Measurements from ENCODE around the gene C17orf114.

Gene C17orf114

DNA sequence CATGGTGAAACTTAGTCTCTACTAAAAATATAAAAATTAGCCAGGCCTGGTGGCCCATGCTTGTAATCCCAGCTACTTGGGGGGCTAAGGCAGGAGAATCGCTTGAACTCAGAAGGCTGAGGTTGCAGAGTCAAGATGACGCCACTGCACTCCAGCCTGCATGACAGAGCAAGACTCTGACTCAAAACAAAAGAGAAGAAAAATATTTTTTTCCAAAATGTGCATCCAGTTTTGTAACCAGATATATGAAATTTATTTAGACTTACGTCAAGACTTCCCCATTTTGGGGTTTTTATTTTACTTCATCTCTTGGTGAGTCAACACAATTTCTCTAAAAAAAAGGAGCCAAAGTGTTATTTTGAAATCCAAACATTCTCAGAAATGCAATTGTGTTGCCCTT is 35.9 kb downstream of the C17orf114 start:
- intact Hi-C loops (cut with DNase I; ENCODE audit: low total_unique reads): no loop called here

DNA sequence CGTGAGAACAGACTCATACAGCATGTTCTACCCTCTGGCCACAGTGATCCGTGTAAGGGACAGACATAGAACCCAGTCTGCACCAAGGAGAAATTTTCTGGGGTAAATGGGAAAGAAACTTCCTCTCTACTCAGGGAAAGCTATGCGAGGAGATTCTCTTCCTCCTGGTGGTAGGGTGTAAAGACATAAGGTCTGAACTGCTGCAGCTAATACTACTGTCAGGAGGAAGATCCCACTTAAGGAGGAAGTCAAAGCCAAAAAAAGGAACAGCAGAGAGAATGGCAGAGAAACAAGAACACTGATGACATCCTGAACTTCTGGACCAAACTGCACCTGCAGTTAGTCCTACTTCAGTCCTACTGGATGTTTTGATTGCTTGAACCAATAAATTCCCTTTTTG is 37.5 kb downstream of the C17orf114 start:
- WGBS, 2 donors: 70% methylated on average over 3 of the region's 3 CpGs

More for the DNA sequence above, 35.9 kb downstream of the C17orf114 start:
- H3K27me3 ChIP-seq: no peaks in the 10 kb centered on the region
- H3K4me3 ChIP-seq: no peak overlapping the region
- no peaks in the 10 kb centered on the region for H3K4me1 ChIP-seq
- no peaks in the 10 kb centered on the region for H3K9me3 ChIP-seq
- DNase-seq: no peak
- H3K36me3 ChIP-seq (ENCODE audit: low read depth, missing control alignments): no peaks in the 10 kb centered on the region
- WGBS, 2 donors: 84 to 88% methylated on average over 3 of the region's 3 CpGs
- no peak for TF ChIP-seq POLR2A (IDR thresholded peaks at IDR 0.05)
- TF ChIP-seq, protein P1, sequence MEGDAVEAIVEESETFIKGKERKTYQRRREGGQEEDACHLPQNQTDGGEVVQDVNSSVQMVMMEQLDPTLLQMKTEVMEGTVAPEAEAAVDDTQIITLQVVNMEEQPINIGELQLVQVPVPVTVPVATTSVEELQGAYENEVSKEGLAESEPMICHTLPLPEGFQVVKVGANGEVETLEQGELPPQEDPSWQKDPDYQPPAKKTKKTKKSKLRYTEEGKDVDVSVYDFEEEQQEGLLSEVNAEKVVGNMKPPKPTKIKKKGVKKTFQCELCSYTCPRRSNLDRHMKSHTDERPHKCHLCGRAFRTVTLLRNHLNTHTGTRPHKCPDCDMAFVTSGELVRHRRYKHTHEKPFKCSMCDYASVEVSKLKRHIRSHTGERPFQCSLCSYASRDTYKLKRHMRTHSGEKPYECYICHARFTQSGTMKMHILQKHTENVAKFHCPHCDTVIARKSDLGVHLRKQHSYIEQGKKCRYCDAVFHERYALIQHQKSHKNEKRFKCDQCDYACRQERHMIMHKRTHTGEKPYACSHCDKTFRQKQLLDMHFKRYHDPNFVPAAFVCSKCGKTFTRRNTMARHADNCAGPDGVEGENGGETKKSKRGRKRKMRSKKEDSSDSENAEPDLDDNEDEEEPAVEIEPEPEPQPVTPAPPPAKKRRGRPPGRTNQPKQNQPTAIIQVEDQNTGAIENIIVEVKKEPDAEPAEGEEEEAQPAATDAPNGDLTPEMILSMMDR (IDR thresholded peaks at IDR 0.05): no peak
- H3K27ac ChIP-seq: peak overlapping the region in 1 of 2 donors; percentile 36

DNA sequence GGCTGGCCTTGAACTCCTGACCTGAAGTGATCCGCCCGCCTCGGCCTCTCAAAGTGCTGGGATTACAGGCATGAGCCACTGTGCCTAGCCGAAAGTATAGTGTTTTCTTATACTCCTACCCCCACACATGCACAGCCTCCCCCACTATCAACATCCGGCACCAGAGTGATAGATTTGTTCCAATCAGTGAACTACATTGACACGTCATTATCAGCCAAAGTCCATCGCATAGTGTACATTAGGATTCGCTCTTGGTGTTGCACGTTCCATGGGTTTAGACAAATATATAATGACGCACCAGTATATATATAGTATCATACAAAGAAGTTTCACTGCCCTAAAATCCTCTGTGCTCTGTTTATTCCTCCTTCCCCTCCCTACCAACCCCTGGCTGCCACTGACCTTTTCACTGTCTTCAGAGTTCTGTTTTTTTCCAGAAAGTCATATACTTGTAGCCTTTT is 42.3 kb downstream of the C17orf114 start:
- H3K27ac ChIP-seq: no peak overlapping the region
- no peaks in the 10 kb centered on the region for H3K4me1 ChIP-seq
- DNase-seq: no peak
- no peak overlapping the region for H3K4me3 ChIP-seq
- no peaks in the 10 kb centered on the region for H3K9me3 ChIP-seq
- TF ChIP-seq, protein P1 (IDR thresholded peaks at IDR 0.05): no peak
- TF ChIP-seq POLR2A (IDR thresholded peaks at IDR 0.05): no peak
- intact Hi-C loops (cut with DNase I; ENCODE audit: low total_unique reads): no loop called here
- 47 to 74% methylated on average over 10 of the region's 10 CpGs for WGBS, 2 donors
- H3K36me3 ChIP-seq (ENCODE audit: low read depth, missing control alignments): no peaks in the 10 kb centered on the region
- no peaks in the 10 kb centered on the region for H3K27me3 ChIP-seq

More for the DNA sequence above, 37.5 kb downstream of the C17orf114 start:
- intact Hi-C loops (cut with DNase I; ENCODE audit: low total_unique reads): no loop called here
- no peaks in the 10 kb centered on the region for H3K27me3 ChIP-seq
- TF ChIP-seq, protein P1 (IDR thresholded peaks at IDR 0.05): peak in 1 of 3 experiments; percentile 2
- no peak for TF ChIP-seq POLR2A (IDR thresholded peaks at IDR 0.05)
- no peak overlapping the region for H3K4me3 ChIP-seq
- H3K36me3 ChIP-seq (ENCODE audit: low read depth, missing control alignments): no peaks in the 10 kb centered on the region
- H3K9me3 ChIP-seq: no peaks in the 10 kb centered on the region
- no peaks in the 10 kb centered on the region for H3K4me1 ChIP-seq
- H3K27ac ChIP-seq: no peak overlapping the region
- no peak for DNase-seq

DNA sequence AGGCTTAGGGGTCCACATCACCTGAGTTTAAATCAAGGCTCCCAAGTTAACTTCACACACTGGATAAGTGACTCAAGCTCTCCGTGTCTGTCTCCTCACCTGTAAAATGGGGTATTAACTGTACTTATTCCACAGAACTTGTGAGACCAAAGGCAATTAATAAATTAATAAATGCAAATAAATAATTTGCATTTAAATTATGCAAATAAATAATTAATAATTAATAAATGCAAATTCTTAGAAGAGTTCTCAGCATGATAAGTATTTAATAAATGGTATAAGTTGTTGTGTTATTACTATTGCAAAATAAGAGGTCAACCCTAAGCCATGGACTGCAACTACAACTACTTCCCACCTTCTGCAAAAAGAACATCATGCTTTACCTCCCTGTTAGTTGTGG is 48.7 kb downstream of the C17orf114 start:
- no peak for DNase-seq
- Histone ChIP-seq H3K4me1 (no peaks in the 10 kb centered on the region), H3K27ac (no peak overlapping the region), H3K9me3 (no peaks in the 10 kb centered on the region), H3K4me3 (no peak overlapping the region), H3K36me3 (ENCODE audit: low read depth, missing control alignments) (no peaks in the 10 kb centered on the region), H3K27me3 (no peaks in the 10 kb centered on the region)
- no peak for TF ChIP-seq POLR2A (IDR thresholded peaks at IDR 0.05)
- TF ChIP-seq, protein P1 (IDR thresholded peaks at IDR 0.05): no peak
- 82 to 91% methylated on average over 1 of the region's 1 CpG for WGBS, 2 donors
- intact Hi-C loops (cut with DNase I; ENCODE audit: low total_unique reads): no loop called here

DNA sequence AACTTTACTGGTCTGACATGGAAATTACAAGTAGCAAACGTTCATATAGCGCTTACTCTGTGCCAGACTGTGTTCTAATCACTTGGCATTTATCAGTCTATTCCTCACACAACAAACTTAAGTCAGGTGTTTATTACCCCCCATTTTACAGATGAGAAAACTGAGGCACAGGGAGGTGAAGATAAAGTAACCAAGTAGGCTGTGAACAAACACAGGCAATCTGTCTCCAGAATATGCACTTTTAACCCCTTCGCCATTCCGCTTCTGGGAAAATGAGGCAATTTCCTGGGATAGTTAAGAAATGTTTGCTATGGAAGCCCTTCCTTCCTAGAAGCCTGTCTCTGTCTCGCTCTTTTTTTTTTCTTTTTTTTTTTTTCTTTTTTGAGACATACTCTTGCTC is 50.2 kb downstream of the C17orf114 start:
- TF ChIP-seq POLR2A (IDR thresholded peaks at IDR 0.05): no peak
- TF ChIP-seq, protein P1 (IDR thresholded peaks at IDR 0.05): no peak
- H3K4me1 ChIP-seq: no peaks in the 10 kb centered on the region
- no peak overlapping the region for H3K4me3 ChIP-seq
- H3K27ac ChIP-seq: no peak overlapping the region
- DNase-seq: no peak
- intact Hi-C loops (cut with DNase I; ENCODE audit: low total_unique reads): no loop called here
- H3K9me3 ChIP-seq: no peaks in the 10 kb centered on the region
- WGBS, 2 donors: 77 to 81% methylated on average over 5 of the region's 5 CpGs
- H3K27me3 ChIP-seq: no peaks in the 10 kb centered on the region
- H3K36me3 ChIP-seq (ENCODE audit: low read depth, missing control alignments): no peaks in the 10 kb centered on the region

Measured in testis (tissue), 2 donors.